IMR-90 (cell line): ENCODE measurements around the gene GDPD1. TPM values are rescaled to one million over a fixed set of nuclear protein-coding genes. Genes with fewer than 3 reads are reported as not detected.

Experiments
- ATAC-seq: fragments of 200-7000 bp; cut with Tn5 transposase; 2 replicates; pipeline ENCODE4 v1.9.1; 2020; ENCODE audit warnings: low read depth, mild to moderate bottlenecking, moderate library complexity
- BruUV-seq: library from RNA; stranded (reverse); fragments of 400-500 nt; replicated peaks from 2 replicates; lab custom pipeline; 2021; lab: Mats Ljungman, UMichigan
- CTCF ChIA-PET: fragments of 300-600 bp; formaldehyde crosslinking; extraction: SDS; loops from one replicate; lab custom pipeline; 2021; ENCODE audit warnings: antibody characterized with exemption; lab: Yijun Ruan, JAX
- POLR2A ChIA-PET: fragments of 300-600 bp; sonication (Branson Sonifier 250); formaldehyde crosslinking; loops from one replicate; lab custom pipeline; 2022; ENCODE audit warnings: antibody characterized with exemption; ENCODE audit not compliant: unreplicated experiment; lab: Charles Lee
- DNase-seq: peaks from one replicate; pipeline ENCODE4 v3.0.0; 2013
- H2AFZ ChIP-seq: replicated peaks from 2 replicates; pipeline ENCODE3; 2013; ENCODE audit warnings: low read length, mild to moderate bottlenecking; ENCODE audit not compliant: poor library complexity
- H2AK5ac ChIP-seq: 2 replicates; pipeline ENCODE4 v1.6.1; 2013; ENCODE audit warnings: low read depth, low read length, inconsistent platforms
- H2AK9ac ChIP-seq: replicated peaks from 2 replicates; pipeline ENCODE3; 2013; ENCODE audit warnings: mild to moderate bottlenecking, low read depth, low read length, moderate library complexity; ENCODE audit not compliant: poor library complexity
- H2BK120ac ChIP-seq: 2 replicates; pipeline ENCODE4 v1.6.1; 2013; ENCODE audit warnings: low read depth, low read length, inconsistent platforms
- H2BK15ac ChIP-seq: 3 replicates; pipeline ENCODE4 v1.6.1; 2013; ENCODE audit warnings: low read depth, low read length, inconsistent platforms
- H2BK20ac ChIP-seq: 2 replicates; pipeline ENCODE4 v1.6.1; 2013; ENCODE audit warnings: low read depth, mild to moderate bottlenecking, inconsistent platforms, low read length, moderate library complexity
- H2BK5ac ChIP-seq: 2 replicates; pipeline ENCODE4 v1.6.1; 2013; ENCODE audit warnings: mild to moderate bottlenecking, low read depth, low read length, inconsistent platforms; ENCODE audit not compliant: poor library complexity, severe bottlenecking
- H3K14ac ChIP-seq: replicated peaks from 2 replicates; pipeline ENCODE4 v1.6.1; 2013; ENCODE audit warnings: low read depth, low read length, inconsistent platforms
- H3K18ac ChIP-seq: 2 replicates; pipeline ENCODE4 v1.6.1; 2013; ENCODE audit warnings: low read depth, low read length, control low read depth
- H3K23ac ChIP-seq: 2 replicates; pipeline ENCODE4 v1.6.1; 2013; ENCODE audit warnings: low read depth, low read length, inconsistent platforms
- H3K27ac ChIP-seq: 2 replicates; pipeline ENCODE4 v1.5.1; 2013; ENCODE audit warnings: mild to moderate bottlenecking, control low read depth, low read length; ENCODE audit not compliant: insufficient read depth
- H3K27me3 ChIP-seq: 2 replicates; pipeline ENCODE4 v1.6.1; 2013; ENCODE audit warnings: low read length; ENCODE audit not compliant: control insufficient read depth, insufficient read depth
- H3K36me3 ChIP-seq: 2 replicates; pipeline ENCODE4 v1.6.1; 2013; ENCODE audit warnings: low read length, mixed read lengths; ENCODE audit not compliant: control insufficient read depth, insufficient read depth
- H3K4ac ChIP-seq: 2 replicates; pipeline ENCODE4 v1.6.1; 2013; ENCODE audit warnings: low read depth, low read length, inconsistent platforms
- H3K4me1 ChIP-seq: 2 replicates; pipeline ENCODE4 v1.6.1; 2013; ENCODE audit warnings: low read length, mixed read lengths; ENCODE audit not compliant: control insufficient read depth, insufficient read depth
- H3K4me2 ChIP-seq: 2 replicates; pipeline ENCODE4 v1.6.1; 2013; ENCODE audit warnings: low read depth, mild to moderate bottlenecking, control low read depth, low read length, moderate library complexity
- H3K4me3 ChIP-seq: 2 replicates; pipeline ENCODE4 v1.5.1; 2013; ENCODE audit warnings: low read depth, mild to moderate bottlenecking, control low read depth, low read length, moderate library complexity; ENCODE audit not compliant: insufficient read depth
- H3K56ac ChIP-seq: 2 replicates; pipeline ENCODE4 v1.6.1; 2013; ENCODE audit warnings: low read length, inconsistent platforms; ENCODE audit not compliant: insufficient read depth; ENCODE audit errors: extremely low read depth
- H3K79me1 ChIP-seq, 2 experiments: 2 replicates each; pipeline ENCODE4 v1.6.1; 2013; ENCODE audit warnings: low read length in 2 of 2, inconsistent platforms in 1 of 2, low read depth in 1 of 2
- H3K9ac ChIP-seq: 2 replicates; pipeline ENCODE4 v1.6.1; 2013; ENCODE audit warnings: low read depth, low read length, control low read depth
- H3K9me1 ChIP-seq: 2 replicates; pipeline ENCODE4 v1.6.1; 2013; ENCODE audit warnings: low read length, inconsistent platforms; ENCODE audit not compliant: insufficient read depth
- H3K9me3 ChIP-seq: 2 replicates; pipeline ENCODE4 v1.6.1; 2013; ENCODE audit warnings: low read length; ENCODE audit not compliant: control insufficient read depth, insufficient read depth
- H4K20me1 ChIP-seq: 2 replicates; pipeline ENCODE4 v1.6.1; 2013; ENCODE audit warnings: low read length, inconsistent platforms; ENCODE audit not compliant: insufficient read depth
- H4K5ac ChIP-seq: 2 replicates; pipeline ENCODE4 v1.6.1; 2013; ENCODE audit warnings: mild to moderate bottlenecking, low read depth, low read length, control low read depth
- H4K8ac ChIP-seq, 2 experiments: 2 replicates each; pipeline ENCODE4 v1.6.1; 2013; ENCODE audit warnings: low read depth in 2 of 2, low read length in 2 of 2, control low read depth in 1 of 2, inconsistent platforms in 1 of 2
- H4K91ac ChIP-seq: 2 replicates; pipeline ENCODE4 v1.6.1; 2013; ENCODE audit warnings: low read depth, low read length, inconsistent platforms; ENCODE audit not compliant: insufficient read depth
- CEBPB ChIP-seq: IDR thresholded peaks from 2 replicates; pipeline ENCODE4 v1.6.1; 2012; ENCODE audit warnings: low read depth, low read length, improper control_type of control experiment
- MAFK ChIP-seq: IDR thresholded peaks from 2 replicates; pipeline ENCODE4 v1.6.1; 2012; ENCODE audit warnings: low read depth, low read length, improper control_type of control experiment
- WGBS, 2 experiments: methylation state at CpG; one replicate each; pipeline versions ENCODE4 v1.1.5 to v1.1.7; 2013; ENCODE audit warnings: missing lambda C conversion rate in 2 of 2; ENCODE audit not compliant: insufficient read length in 1 of 2; ENCODE audit errors: extremely low coverage in 2 of 2; 5-methylcytosine and 5-hydroxymethylcytosine counted together
- dilution Hi-C: fragments of 300-500 bp; cut with HindIII; formaldehyde crosslinking; loops from one replicate; pipeline ENCODE4 v1.14.3; 2018; ENCODE audit warnings: low sequenced_read_pairs; ENCODE audit not compliant: unreplicated experiment
- in situ Hi-C: fragments of 300-500 bp; cut with MboI; formaldehyde crosslinking; loops from 3 replicates; pipeline ENCODE4 v1.14.3; 2019; ENCODE audit warnings: low sequenced_read_pairs, inconsistent platforms, mixed read lengths
- intact Hi-C: fragments of 100-400 bp; cut with micrococcal nuclease; formaldehyde crosslinking; loops from 2 replicates; pipeline ENCODE4 v1.10.0; 2022
- polyA plus RNA-seq, 3 experiments: library from polyadenylated mRNA; depleted of rRNA; stranded (reverse); fragments of >200 nt; gene quantifications; 2 replicates each; pipeline ENCODE4 v1.2.3, GENCODE V29; 2012; ENCODE audit warnings: low replicate concordance in 1 of 3
- total RNA-seq: library from RNA; depleted of rRNA; stranded (reverse); fragments of >200 nt; gene quantifications from 2 replicates; pipeline ENCODE4 v1.2.3, GENCODE V29; 2012

The GDPD1 gene
- total and polyA plus RNA-seq, 2 of the 4 experiments (the other 2 are of a cell fraction), result 0.72 to 0.84 TPM

DNA sequence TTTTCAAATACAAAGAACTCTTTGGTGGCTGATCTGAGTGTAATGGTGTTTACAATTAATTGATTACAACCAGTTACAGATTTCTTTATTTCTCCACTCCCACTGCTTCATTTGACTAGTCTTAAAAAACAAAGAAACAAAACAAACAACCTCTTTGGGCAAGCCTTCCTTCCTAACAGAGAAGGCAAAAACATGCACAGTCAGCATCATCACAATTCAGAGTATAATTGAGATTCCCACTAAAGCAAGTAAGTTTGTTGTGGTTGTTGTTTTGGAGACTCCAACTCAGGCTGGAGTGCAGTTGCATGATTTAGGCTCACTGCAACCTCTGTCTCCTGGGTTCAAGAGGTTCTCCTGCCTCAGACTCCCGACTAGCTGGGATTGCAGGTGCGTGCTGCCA lies 40.4 kb downstream of the GDPD1 start:
- no peak overlapping the region for H4K91ac ChIP-seq
- CTCF ChIA-PET, result no interaction called here
- TF ChIP-seq MAFK (peak; percentile 77), CEBPB (no peak)

More for the DNA sequence above, 40.4 kb downstream of the GDPD1 start:
- Histone ChIP-seq H2BK15ac (no peak overlapping the region), H3K4me2 (no peak overlapping the region), H3K9me3 (no peaks in the 10 kb centered on the region), H3K4me3 (no peak overlapping the region), H3K4me1 (no peaks in the 10 kb centered on the region), H3K27me3 (no peaks in the 10 kb centered on the region), H2BK20ac (no peak overlapping the region), H3K4ac (no peak overlapping the region), H4K8ac (no peak overlapping the region), H3K23ac (no peak overlapping the region), H3K56ac (no peak overlapping the region), H4K5ac (no peak overlapping the region), H3K9ac (no peak overlapping the region), H2AK9ac (no peak overlapping the region), H3K79me1 (no peaks in the 10 kb centered on the region), H3K9me1 (no peaks in the 10 kb centered on the region), H3K36me3 (no peaks in the 10 kb centered on the region), H2AK5ac (no peak overlapping the region), H2BK120ac (no peak overlapping the region), H3K18ac (no peak overlapping the region), H4K20me1 (no peaks in the 10 kb centered on the region), H2BK5ac (no peak overlapping the region), H3K27ac (no peak overlapping the region), H3K14ac (no peak overlapping the region), H2AFZ (no peak overlapping the region)
- intact Hi-C loops (no loop called here), dilution Hi-C loops (no loop called here), in situ Hi-C loops (no loop called here)
- no peak for ATAC-seq
- no peak for DNase-seq
- no TSS peak for BruUV-seq
- POLR2A ChIA-PET, result no interaction called here
- WGBS, 2 experiments, result no CpG with 5 or more reads among the region's 2 CpGs
